HepG2 (cell line): Measurements from ENCODE around the gene NEURL3. TPM values are rescaled to one million over a fixed set of nuclear protein-coding genes. Genes with fewer than 3 reads are reported as not detected.

Source experiments
- ATAD3A ChIP-seq: sonication (generic); formaldehyde crosslinking; IDR thresholded peaks from 2 replicates; pipeline ENCODE4 v1.4.0; 2020; ENCODE audit warnings: missing genetic modification reagents
- CHD2 ChIP-seq: IDR thresholded peaks from 2 replicates; pipeline ENCODE4 v1.6.1; 2011; ENCODE audit warnings: low read depth, low read length, improper control_type of control experiment
- FIP1L1 ChIP-seq: fragments of 200-400 bp; formaldehyde crosslinking; IDR thresholded peaks from 2 replicates; pipeline ENCODE4 v1.6.1; 2018; ENCODE audit warnings: low read depth, mild to moderate bottlenecking, low read length, moderate library complexity, borderline replicate concordance; ENCODE audit not compliant: insufficient read depth
- JUND ChIP-seq: sonication (generic); formaldehyde crosslinking; IDR thresholded peaks from 2 replicates; pipeline ENCODE4 v1.8.0; 2022; ENCODE audit warnings: mild to moderate bottlenecking, missing genetic modification reagents
- MIER3 ChIP-seq: IDR thresholded peaks from 2 replicates; pipeline ENCODE4 v1.6.1; 2016; ENCODE audit warnings: missing compliant biosample characterization, borderline replicate concordance
- NFKB2 ChIP-seq: sonication (generic); formaldehyde crosslinking; IDR thresholded peaks from 2 replicates; pipeline ENCODE4 v1.4.0; 2020; ENCODE audit warnings: missing genetic modification reagents, borderline replicate concordance
- NFRKB ChIP-seq: fragments of 450-650 bp; IDR thresholded peaks from 2 replicates; pipeline ENCODE4 v1.6.1; 2017
- NRL ChIP-seq: sonication (generic); formaldehyde crosslinking; IDR thresholded peaks from 2 replicates; pipeline ENCODE4 v1.5.0; 2020; ENCODE audit warnings: missing genetic modification reagents, mild to moderate bottlenecking, moderate library complexity, borderline replicate concordance
- PAF1 ChIP-seq: IDR thresholded peaks from 2 replicates; pipeline ENCODE4 v1.6.1; 2016; ENCODE audit warnings: missing genetic modification reagents, missing compliant biosample characterization
- PHB2 ChIP-seq: fragments of 450-650 bp; IDR thresholded peaks from 2 replicates; pipeline ENCODE4 v1.6.1; 2018; ENCODE audit not compliant: partially characterized antibody
- POLR2A ChIP-seq, 2 experiments: IDR thresholded peaks; 2 replicates each; pipeline ENCODE4 v1.6.1; 2011; ENCODE audit warnings: low read depth in 2 of 2, low read length in 2 of 2, mild to moderate bottlenecking in 1 of 2, moderate library complexity in 1 of 2; ENCODE audit not compliant: insufficient read depth in 1 of 2
- RARG ChIP-seq: sonication (generic); formaldehyde crosslinking; IDR thresholded peaks from 2 replicates; pipeline ENCODE4 v1.4.0; 2020; ENCODE audit warnings: low read depth, mild to moderate bottlenecking, missing genetic modification reagents
- SIN3A ChIP-seq: IDR thresholded peaks from 2 replicates; pipeline ENCODE4 v1.6.1; 2011; ENCODE audit warnings: low read depth, mild to moderate bottlenecking, control low read depth, low read length, borderline replicate concordance
- SRSF4 ChIP-seq: fragments of 200-400 bp; formaldehyde crosslinking; IDR thresholded peaks from one replicate; pipeline ENCODE4 v1.6.1; 2018; ENCODE audit warnings: mild to moderate bottlenecking, low read depth, low read length, moderate library complexity; ENCODE audit not compliant: poor library complexity, severe bottlenecking
- STAG1 ChIP-seq: sonication (generic); formaldehyde crosslinking; IDR thresholded peaks from 2 replicates; pipeline ENCODE4 v1.4.0; 2020; ENCODE audit warnings: missing genetic modification reagents
- TP53 ChIP-seq: sonication (generic); formaldehyde crosslinking; conservative IDR thresholded peaks from 2 replicates; pipeline ENCODE4 v1.4.0; 2020; ENCODE audit warnings: missing genetic modification reagents
- ZNF24 ChIP-seq: fragments of 450-650 bp; IDR thresholded peaks from 2 replicates; pipeline ENCODE4 v1.6.1; 2017; ENCODE audit warnings: antibody characterized with exemption, mild to moderate bottlenecking
- ZNF598 ChIP-seq: sonication (generic); formaldehyde crosslinking; IDR thresholded peaks from 2 replicates; pipeline ENCODE4 v1.5.1; 2020; ENCODE audit warnings: mild to moderate bottlenecking, missing genetic modification reagents, borderline replicate concordance
- ZNF674 ChIP-seq: sonication (generic); formaldehyde crosslinking; IDR thresholded peaks from 2 replicates; pipeline ENCODE4 v1.5.0; 2020; ENCODE audit warnings: low read depth, mild to moderate bottlenecking, missing genetic modification reagents
- ZNF761 ChIP-seq: sonication (generic); formaldehyde crosslinking; conservative IDR thresholded peaks from 2 replicates; pipeline ENCODE4 v1.4.0; 2020; ENCODE audit warnings: mild to moderate bottlenecking, missing genetic modification reagents
- ZNF83 ChIP-seq: sonication (generic); formaldehyde crosslinking; IDR thresholded peaks from 2 replicates; pipeline ENCODE4 v1.4.0; 2020; ENCODE audit warnings: missing genetic modification reagents, mild to moderate bottlenecking, borderline replicate concordance
- polyA plus RNA-seq, 8 experiments: library from polyadenylated mRNA; depleted of rRNA in 3 of 8; stranded (reverse) in 7 of 8; unstranded in 1 of 8; fragments of >200 nt; fragmentation: Illumina TruSeq in 4 of 8; extraction: Trizol in 4 of 8; gene quantifications; 2 replicates each; pipeline versions ENCODE4 v1.2.1 to v1.2.3, GENCODE V29; 2011 to 2016; ENCODE audit warnings: low read depth in 4 of 8, missing spikeins in 1 of 8, mixed read lengths in 1 of 8; ENCODE audit not compliant: insufficient read depth in 1 of 8
- total RNA-seq, 5 experiments: library from RNA; depleted of rRNA; stranded (reverse); fragments of >200 nt; fragmentation: Illumina TruSeq; extraction: Trizol; gene quantifications; 2 replicates each; pipeline ENCODE4 v1.2.3, GENCODE V29; 2016; ENCODE audit warnings: low read depth in 1 of 5
- TF ChIP-seq, protein P1 (sequence below): sonication (generic); formaldehyde crosslinking; IDR thresholded peaks from 2 replicates; pipeline ENCODE4 v1.4.0; 2020; ENCODE audit warnings: mild to moderate bottlenecking, low read depth, missing genetic modification reagents
- TF ChIP-seq, protein P2 (sequence below): sonication (generic); formaldehyde crosslinking; IDR thresholded peaks from 2 replicates; pipeline ENCODE4 v1.5.0; 2020; ENCODE audit warnings: missing genetic modification reagents, mild to moderate bottlenecking, borderline replicate concordance
- TF ChIP-seq, protein P3 (sequence below): IDR thresholded peaks from 2 replicates; pipeline ENCODE4 v1.6.1; 2016; ENCODE audit warnings: missing compliant biosample characterization, missing genetic modification reagents, borderline replicate concordance
- TF ChIP-seq, protein P4 (sequence below): IDR thresholded peaks from 2 replicates; pipeline ENCODE4 v1.6.1; 2012; ENCODE audit warnings: inconsistent platforms
- TF ChIP-seq, protein P5 (sequence below): sonication (generic); formaldehyde crosslinking; IDR thresholded peaks from 2 replicates; pipeline ENCODE4 v1.4.0; 2020; ENCODE audit warnings: missing genetic modification reagents

The NEURL3 gene
- total and polyA plus RNA-seq, 2 of the 13 experiments (the other 11 are each of a cell fraction or from before 2014, with no cell fraction given) = 0.16 to 1.2 TPM

DNA sequence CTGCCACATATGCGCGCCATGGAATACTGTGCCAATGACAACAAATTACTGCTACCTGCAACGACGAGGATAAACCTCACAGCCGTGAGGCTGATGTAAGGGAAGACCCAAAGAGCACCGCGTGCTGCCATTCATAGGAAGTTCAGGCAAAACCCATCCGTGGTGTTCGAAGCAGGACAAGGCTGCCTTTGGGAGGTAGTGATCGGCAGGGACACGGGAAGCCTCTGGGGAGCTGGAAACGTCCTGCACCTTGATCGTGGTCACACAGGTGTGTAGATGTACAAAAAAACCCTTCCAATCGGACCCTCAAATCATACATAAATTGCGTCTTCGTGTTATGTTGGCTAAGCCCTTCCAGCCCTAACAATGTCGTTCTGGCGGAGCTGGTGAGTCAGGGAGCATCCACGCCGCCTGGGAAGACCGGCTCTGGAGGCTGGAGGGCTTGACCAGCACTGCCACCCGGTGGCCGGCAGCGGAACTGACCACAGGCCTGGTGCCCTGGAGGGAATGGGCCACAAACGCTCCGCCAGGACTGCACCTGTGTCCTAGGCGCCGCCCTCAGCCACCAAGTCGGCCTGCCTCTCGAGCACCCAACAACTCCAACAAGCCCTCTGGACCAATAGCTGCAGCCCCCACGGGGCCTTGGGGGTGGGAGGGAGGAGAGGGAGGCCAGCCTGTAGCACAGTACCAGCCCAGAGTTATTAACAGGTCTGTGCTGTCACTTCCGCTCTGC is 4.1 kb upstream of the NEURL3 start (continued):
- TF ChIP-seq, protein P1, sequence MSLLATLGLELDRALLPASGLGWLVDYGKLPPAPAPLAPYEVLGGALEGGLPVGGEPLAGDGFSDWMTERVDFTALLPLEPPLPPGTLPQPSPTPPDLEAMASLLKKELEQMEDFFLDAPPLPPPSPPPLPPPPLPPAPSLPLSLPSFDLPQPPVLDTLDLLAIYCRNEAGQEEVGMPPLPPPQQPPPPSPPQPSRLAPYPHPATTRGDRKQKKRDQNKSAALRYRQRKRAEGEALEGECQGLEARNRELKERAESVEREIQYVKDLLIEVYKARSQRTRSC = no peak
- TF ChIP-seq SIN3A (no peak), NFRKB (no peak), CHD2 (no peak), JUND (CRISPR knock-in tag) (no peak), MIER3 (CRISPR knock-in tag) (peak; percentile 81; the same call in 1 of the 2 replicates), ZNF674 (CRISPR knock-in tag) (no peak), STAG1 (CRISPR knock-in tag) (peak; percentile 100), ZNF83 (CRISPR knock-in tag) (peak; percentile 54; the same call in 1 of the 2 replicates), NRL (peak; percentile 62), ATAD3A (no peak), FIP1L1 (no peak), RARG (no peak), POLR2A (IDR thresholded peaks at IDR 0.05; ENCODE audit: insufficient read depth in 1 of 2, low read depth in 2 of 2, low read length in 2 of 2) (no peak), NFKB2 (CRISPR knock-in tag) (peak; percentile 91; the same call in 1 of the 2 replicates), PHB2 (no peak), ZNF598 (CRISPR knock-in tag) (no peak), ZNF24 (no peak), SRSF4 (no peak), ZNF761 (CRISPR knock-in tag) (peak; percentile 51; the same call in 1 of the 2 replicates), TP53 (no peak), PAF1 (no peak)
- TF ChIP-seq, protein P2, sequence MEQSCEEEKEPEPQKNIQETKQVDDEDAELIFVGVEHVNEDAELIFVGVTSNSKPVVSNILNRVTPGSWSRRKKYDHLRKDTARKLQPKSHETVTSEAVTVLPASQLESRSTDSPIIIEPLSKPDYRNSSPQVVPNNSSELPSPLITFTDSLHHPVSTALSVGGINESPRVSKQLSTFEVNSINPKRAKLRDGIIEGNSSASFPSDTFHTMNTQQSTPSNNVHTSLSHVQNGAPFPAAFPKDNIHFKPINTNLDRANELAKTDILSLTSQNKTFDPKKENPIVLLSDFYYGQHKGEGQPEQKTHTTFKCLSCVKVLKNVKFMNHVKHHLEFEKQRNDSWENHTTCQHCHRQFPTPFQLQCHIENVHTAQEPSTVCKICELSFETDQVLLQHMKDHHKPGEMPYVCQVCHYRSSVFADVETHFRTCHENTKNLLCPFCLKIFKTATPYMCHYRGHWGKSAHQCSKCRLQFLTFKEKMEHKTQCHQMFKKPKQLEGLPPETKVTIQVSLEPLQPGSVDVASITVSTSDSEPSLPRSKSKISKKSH (CRISPR knock-in tag) = peak; percentile 23; the same call in 1 of the 2 replicates
- TF ChIP-seq, protein P3, sequence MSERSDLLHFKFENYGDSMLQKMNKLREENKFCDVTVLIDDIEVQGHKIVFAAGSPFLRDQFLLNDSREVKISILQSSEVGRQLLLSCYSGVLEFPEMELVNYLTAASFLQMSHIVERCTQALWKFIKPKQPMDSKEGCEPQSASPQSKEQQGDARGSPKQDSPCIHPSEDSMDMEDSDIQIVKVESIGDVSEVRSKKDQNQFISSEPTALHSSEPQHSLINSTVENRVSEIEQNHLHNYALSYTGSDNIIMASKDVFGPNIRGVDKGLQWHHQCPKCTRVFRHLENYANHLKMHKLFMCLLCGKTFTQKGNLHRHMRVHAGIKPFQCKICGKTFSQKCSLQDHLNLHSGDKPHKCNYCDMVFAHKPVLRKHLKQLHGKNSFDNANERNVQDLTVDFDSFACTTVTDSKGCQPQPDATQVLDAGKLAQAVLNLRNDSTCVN (CRISPR knock-in tag) = peak; percentile 56; the same call in 1 of the 2 replicates
- TF ChIP-seq, protein P4, sequence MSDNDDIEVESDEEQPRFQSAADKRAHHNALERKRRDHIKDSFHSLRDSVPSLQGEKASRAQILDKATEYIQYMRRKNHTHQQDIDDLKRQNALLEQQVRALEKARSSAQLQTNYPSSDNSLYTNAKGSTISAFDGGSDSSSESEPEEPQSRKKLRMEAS = peak; percentile 75
- TF ChIP-seq, protein P5, sequence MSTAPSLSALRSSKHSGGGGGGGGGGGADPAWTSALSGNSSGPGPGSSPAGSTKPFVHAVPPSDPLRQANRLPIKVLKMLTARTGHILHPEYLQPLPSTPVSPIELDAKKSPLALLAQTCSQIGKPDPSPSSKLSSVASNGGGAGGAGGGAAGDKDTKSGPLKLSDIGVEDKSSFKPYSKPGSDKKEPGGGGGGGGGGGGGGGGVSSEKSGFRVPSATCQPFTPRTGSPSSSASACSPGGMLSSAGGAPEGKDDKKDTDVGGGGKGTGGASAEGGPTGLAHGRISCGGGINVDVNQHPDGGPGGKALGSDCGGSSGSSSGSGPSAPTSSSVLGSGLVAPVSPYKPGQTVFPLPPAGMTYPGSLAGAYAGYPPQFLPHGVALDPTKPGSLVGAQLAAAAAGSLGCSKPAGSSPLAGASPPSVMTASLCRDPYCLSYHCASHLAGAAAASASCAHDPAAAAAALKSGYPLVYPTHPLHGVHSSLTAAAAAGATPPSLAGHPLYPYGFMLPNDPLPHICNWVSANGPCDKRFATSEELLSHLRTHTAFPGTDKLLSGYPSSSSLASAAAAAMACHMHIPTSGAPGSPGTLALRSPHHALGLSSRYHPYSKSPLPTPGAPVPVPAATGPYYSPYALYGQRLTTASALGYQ (CRISPR knock-in tag) = no peak
